HT-29 (cell line): ENCODE data around the gene PTPN14. TPM values are rescaled to one million over a fixed set of nuclear protein-coding genes. Genes with fewer than 3 reads are reported as not detected.

ENCODE experiments used
- DNase-seq: peaks from one replicate; pipeline ENCODE4 v3.0.0-alpha.2; 2015; ENCODE audit warnings: low spot score
- total RNA-seq: library from RNA; depleted of rRNA; stranded (reverse); fragments of >200 nt; shearing (Covaris generic); gene quantifications from 2 replicates; pipeline ENCODE4 v1.2.3, GENCODE V29; 2014

Gene PTPN14
- total RNA-seq, 1 experiment from 2014 or later, result 11.0 TPM

- no peak for DNase-seq
Measured at GRCh38 chr1:214569357-214570004, 18.1 kb upstream of the PTPN14 start.

- DNase-seq, result no peak
Measured at GRCh38 chr1:214568328-214568727, 16.9 kb upstream of the PTPN14 start.

GRCh38 chr1:214567481-214567980 is 16.1 kb upstream of the PTPN14 start:
- DNase-seq, result no peak

GRCh38 chr1:214566158-214567104 is 15.0 kb upstream of the PTPN14 start:
- no peak for DNase-seq

GRCh38 chr1:214565310-214565709 is 13.9 kb upstream of the PTPN14 start:
- no peak for DNase-seq

GRCh38 chr1:214563881-214564280 is 12.5 kb upstream of the PTPN14 start:
- DNase-seq, result no peak

GRCh38 chr1:214557952-214558735 is 6.7 kb upstream of the PTPN14 start:
- DNase-seq, result no peak

GRCh38 chr1:214553142-214553710 is 1.8 kb upstream of the PTPN14 start:
- no peak for DNase-seq

- DNase-seq, result peak; percentile 94
Measured at GRCh38 chr1:214552174-214552608, 789 bp upstream of the PTPN14 start.

GRCh38 chr1:214550857-214551435 is 456 bp downstream of the PTPN14 start:
- DNase-seq, result peak; percentile 62

- peak; percentile 64 for DNase-seq
Measured at GRCh38 chr1:214550013-214550856, 1.2 kb downstream of the PTPN14 start.

- DNase-seq, result no peak
Measured at GRCh38 chr1:214549604-214550003, 1.8 kb downstream of the PTPN14 start.

GRCh38 chr1:214548988-214549387 is 2.4 kb downstream of the PTPN14 start:
- peak; percentile 27 for DNase-seq

- no peak for DNase-seq
Measured at GRCh38 chr1:214548271-214548670, 3.1 kb downstream of the PTPN14 start.

GRCh38 chr1:214547747-214548146 is 3.7 kb downstream of the PTPN14 start:
- DNase-seq, result no peak

GRCh38 chr1:214546886-214547641 is 4.3 kb downstream of the PTPN14 start:
- DNase-seq, result peak; percentile 41

GRCh38 chr1:214546084-214546483 is 5.3 kb downstream of the PTPN14 start:
- DNase-seq, result no peak

- DNase-seq, result no peak
Measured at GRCh38 chr1:214545293-214545692, 6.1 kb downstream of the PTPN14 start.

- DNase-seq, result no peak
Measured at GRCh38 chr1:214544791-214545190, 6.6 kb downstream of the PTPN14 start.
